Body of pancreas (tissue), 4 donors: ENCODE measurements around the gene PCYT2.

Experiments
- CTCF ChIP-seq, 7 experiments: fragments of 450-650 bp in 4 of 7; fragments of 200-600 bp in 3 of 7; sonication (generic) in 3 of 7; IDR thresholded peaks; one replicate each; pipeline ENCODE4 v1.5.1; 2016 to 2019; ENCODE audit warnings: antibody characterized with exemption in 7 of 7
- POLR2A ChIP-seq, 3 donors: fragments of 450-650 bp; IDR thresholded peaks; one replicate each; pipeline ENCODE4 v1.6.1; 2016; ENCODE audit warnings: antibody characterized with exemption in 3 of 3, mild to moderate bottlenecking in 2 of 3

- TF ChIP-seq CTCF (IDR thresholded peaks at IDR 0.05) (no peak), POLR2A (IDR thresholded peaks at IDR 0.05) (no peak)
Observed at GRCh38 chr17:81868674-81869220, 42.5 kb downstream of the PCYT2 start.
